ENCODE results near the gene ARFGEF3.

The ARFGEF3 gene

GRCh38 chr6:138371720-138372119, 210.0 kb downstream of the ARFGEF3 start:
- Histone ChIP-seq H3K4me3 (ENCODE audit: low read depth, low read length) (no peak overlapping the region), H3K36me3 (no peaks in the 10 kb centered on the region), H3K9me3 (no peaks in the 10 kb centered on the region), H3K4me1 (peaks cover 16% of the 10 kb centered on the region), H3K27me3 (no peaks in the 10 kb centered on the region)
- DNase-seq, result peak; percentile 47
- no peak for TF ChIP-seq CTCF (IDR thresholded peaks at IDR 0.05; ENCODE audit: low read depth, low read length)

- DNase-seq, result no peak
- H3K36me3 ChIP-seq, result no peaks in the 10 kb centered on the region
These were observed 211.1 kb downstream of the ARFGEF3 start for GRCh38 chr6:138372711-138373463.

DNA sequence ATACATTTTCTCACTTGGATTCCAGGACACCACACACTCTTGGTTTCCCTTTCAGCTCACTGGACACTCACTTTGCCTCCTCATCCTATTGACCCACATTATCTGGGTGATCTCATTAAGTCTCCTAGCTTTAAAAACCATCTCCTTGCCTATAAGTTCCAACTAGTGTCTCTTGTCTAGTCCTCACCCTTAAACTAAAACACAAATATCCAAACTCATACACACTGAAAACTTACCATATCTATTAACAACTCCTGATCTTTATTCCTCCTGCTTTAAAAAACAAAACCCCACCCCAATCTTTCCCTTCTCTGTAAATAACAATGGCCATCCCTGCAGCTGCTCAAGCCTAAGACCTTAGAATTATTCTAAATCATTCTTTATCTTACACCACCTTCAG, 212.5 kb downstream of the ARFGEF3 start:
- H3K4me3 ChIP-seq (ENCODE audit: low read depth, low read length), result no peak overlapping the region
- no peaks in the 10 kb centered on the region for H3K27me3 ChIP-seq
- peaks cover 28% of the 10 kb centered on the region for H3K4me1 ChIP-seq
- no peaks in the 10 kb centered on the region for H3K9me3 ChIP-seq
- no peak for DNase-seq
- no peaks in the 10 kb centered on the region for H3K36me3 ChIP-seq
- TF ChIP-seq CTCF (IDR thresholded peaks at IDR 0.05; ENCODE audit: low read depth, low read length), result no peak

More at GRCh38 chr6:138372711-138373463, 211.1 kb downstream of the ARFGEF3 start:
- TF ChIP-seq CTCF (IDR thresholded peaks at IDR 0.05; ENCODE audit: low read depth, low read length), result peak; percentile 15; the same call in 1 of the 2 replicates
- Histone ChIP-seq H3K4me3 (ENCODE audit: low read depth, low read length) (no peak overlapping the region), H3K9me3 (no peaks in the 10 kb centered on the region), H3K27me3 (no peaks in the 10 kb centered on the region), H3K4me1 (peaks cover 24% of the 10 kb centered on the region)

DNA sequence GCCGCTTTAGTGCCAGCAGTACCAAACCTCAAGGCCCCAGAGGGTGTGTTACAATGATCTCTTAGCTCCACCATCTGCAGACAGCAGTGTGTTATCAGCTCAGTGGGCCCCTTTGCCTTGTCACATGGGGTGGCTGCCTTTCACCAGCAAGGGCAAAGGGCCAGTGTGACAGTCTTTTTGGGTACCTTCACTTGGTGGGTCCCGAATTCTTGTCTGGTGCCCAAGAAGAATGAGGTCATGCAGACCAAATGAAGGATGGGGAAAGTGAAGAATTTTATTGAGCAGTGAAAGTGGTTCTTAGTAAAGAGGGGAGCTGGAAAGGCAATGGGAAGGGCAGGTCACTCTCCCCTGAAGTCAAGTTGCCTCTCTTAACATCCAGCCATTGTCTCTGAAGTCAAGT, 213.1 kb downstream of the ARFGEF3 start:
- Histone ChIP-seq H3K36me3 (no peaks in the 10 kb centered on the region), H3K4me1 (peaks cover 28% of the 10 kb centered on the region), H3K9me3 (no peaks in the 10 kb centered on the region), H3K27me3 (no peaks in the 10 kb centered on the region), H3K4me3 (ENCODE audit: low read depth, low read length) (no peak overlapping the region)
- no peak for TF ChIP-seq CTCF (IDR thresholded peaks at IDR 0.05; ENCODE audit: low read depth, low read length)
- no peak for DNase-seq

DNA sequence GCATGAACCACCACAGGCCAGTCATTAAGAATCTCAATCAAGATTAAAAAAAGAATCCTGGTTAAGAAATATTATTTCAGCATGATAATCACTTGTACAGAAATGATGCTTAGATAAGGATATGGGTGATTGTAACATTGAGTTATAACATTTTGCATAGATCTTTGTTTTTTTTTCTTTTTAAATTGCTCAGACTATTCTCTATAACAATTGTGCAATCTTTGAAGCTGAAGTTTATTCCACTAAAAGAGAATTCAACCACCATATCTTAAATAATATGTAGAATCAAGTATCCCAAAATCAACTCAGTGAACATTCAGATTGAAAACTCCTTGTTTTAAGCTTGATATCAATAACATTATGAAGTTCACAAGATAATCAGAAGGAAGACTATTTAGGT, 215.3 kb downstream of the ARFGEF3 start:
- H3K27me3 ChIP-seq, result no peaks in the 10 kb centered on the region
- peaks cover 21% of the 10 kb centered on the region for H3K4me1 ChIP-seq
- no peaks in the 10 kb centered on the region for H3K9me3 ChIP-seq
- H3K4me3 ChIP-seq (ENCODE audit: low read depth, low read length), result no peak overlapping the region
- no peaks in the 10 kb centered on the region for H3K36me3 ChIP-seq
- DNase-seq, result no peak
- TF ChIP-seq CTCF (IDR thresholded peaks at IDR 0.05; ENCODE audit: low read depth, low read length), result no peak

GRCh38 chr6:138377844-138378243, 216.1 kb downstream of the ARFGEF3 start, which contains the start of gene SMIM28:
Gene SMIM28 (plus strand): TSS chr6:138377905. CDS start chr6:138378073, 168 bp downstream.
- Histone ChIP-seq H3K9me3 (no peaks in the 10 kb centered on the region), H3K4me3 (ENCODE audit: low read depth, low read length) (no peak within 1 kb of the TSS), H3K36me3 (no peaks in the 10 kb centered on the region), H3K27me3 (no peaks in the 10 kb centered on the region), H3K4me1 (peaks cover 17% of the 10 kb centered on the region)
- no peak for TF ChIP-seq CTCF (IDR thresholded peaks at IDR 0.05; ENCODE audit: low read depth, low read length)
- peak; percentile 28 for DNase-seq

Measured in BE2C (cell line).